Esophagus squamous epithelium (tissue), 5 donors: ENCODE data around the gene TMEM91. TPM values are rescaled to one million over a fixed set of nuclear protein-coding genes. Genes with fewer than 3 reads are reported as not detected.

Experiments used
- DNase-seq: peaks from one replicate; lab custom pipeline; 2025; lab: John Stamatoyannopoulos, UW
- H3K27ac ChIP-seq, 4 donors: fragments of 200-600 bp; sonication (generic); one replicate each; pipeline ENCODE4 v1.5.1; 2016 to 2019; ENCODE audit warnings: mild to moderate bottlenecking in 1 of 4
- H3K27me3 ChIP-seq, 4 donors: fragments of 200-600 bp; sonication (generic); 1 replicate in 3 of 4; 2 replicates in 1 of 4; pipeline versions ENCODE4 v1.5.1 to v1.6.0; 2017 to 2021; ENCODE audit warnings: antibody characterized with exemption in 1 of 4
- H3K36me3 ChIP-seq, 3 donors: fragments of 200-600 bp; sonication (generic); one replicate each; pipeline ENCODE4 v1.5.1; 2016 to 2019
- H3K4me1 ChIP-seq, 3 donors: fragments of 200-600 bp; sonication (generic); one replicate each; pipeline ENCODE4 v1.5.1; 2017 to 2019
- H3K4me3 ChIP-seq, 4 donors: fragments of 200-600 bp; sonication (generic); 1 replicate in 3 of 4; 2 replicates in 1 of 4; pipeline ENCODE4 v1.5.1; 2016 to 2019; ENCODE audit warnings: mild to moderate bottlenecking in 2 of 4, moderate library complexity in 1 of 4
- H3K9me3 ChIP-seq, 3 donors: fragments of 200-600 bp; sonication (generic); one replicate each; pipeline ENCODE4 v1.5.1; 2016 to 2019
- POLR2A ChIP-seq, 4 donors: fragments of 450-650 bp; IDR thresholded peaks; one replicate each; pipeline ENCODE4 v1.6.1; 2017; ENCODE audit warnings: antibody characterized with exemption in 4 of 4, mild to moderate bottlenecking in 4 of 4, moderate library complexity in 3 of 4
- WGBS, 2 donors: methylation state at CpG; one replicate each; pipeline ENCODE4 v1.1.5; 2018; 5-methylcytosine and 5-hydroxymethylcytosine counted together
- intact Hi-C: fragments of 100-400 bp; cut with DNase I; formaldehyde crosslinking; loops from one replicate; pipeline ENCODE4 v1.15.0; 2022
- total RNA-seq, 4 donors: library from RNA; depleted of rRNA; stranded (reverse); fragments of >200 nt; gene quantifications; one replicate each; pipeline ENCODE4 v1.1.0, GENCODE V29; 2016
- TF ChIP-seq, protein P1 (sequence below), 6 experiments: fragments of 450-650 bp in 4 of 6; fragments of 200-600 bp in 2 of 6; sonication (generic) in 2 of 6; IDR thresholded peaks; one replicate each; pipeline ENCODE4 v1.5.1; 2016 to 2019; ENCODE audit warnings: antibody characterized with exemption in 6 of 6, mild to moderate bottlenecking in 4 of 6, moderate library complexity in 4 of 6
- donor health status: DM: yes; HTN: yes; CAD: no.

The TMEM91 gene
- total RNA-seq, 4 donors from 2014 or later, result 6.2 to 15.8 (median 9.3) TPM

DNA sequence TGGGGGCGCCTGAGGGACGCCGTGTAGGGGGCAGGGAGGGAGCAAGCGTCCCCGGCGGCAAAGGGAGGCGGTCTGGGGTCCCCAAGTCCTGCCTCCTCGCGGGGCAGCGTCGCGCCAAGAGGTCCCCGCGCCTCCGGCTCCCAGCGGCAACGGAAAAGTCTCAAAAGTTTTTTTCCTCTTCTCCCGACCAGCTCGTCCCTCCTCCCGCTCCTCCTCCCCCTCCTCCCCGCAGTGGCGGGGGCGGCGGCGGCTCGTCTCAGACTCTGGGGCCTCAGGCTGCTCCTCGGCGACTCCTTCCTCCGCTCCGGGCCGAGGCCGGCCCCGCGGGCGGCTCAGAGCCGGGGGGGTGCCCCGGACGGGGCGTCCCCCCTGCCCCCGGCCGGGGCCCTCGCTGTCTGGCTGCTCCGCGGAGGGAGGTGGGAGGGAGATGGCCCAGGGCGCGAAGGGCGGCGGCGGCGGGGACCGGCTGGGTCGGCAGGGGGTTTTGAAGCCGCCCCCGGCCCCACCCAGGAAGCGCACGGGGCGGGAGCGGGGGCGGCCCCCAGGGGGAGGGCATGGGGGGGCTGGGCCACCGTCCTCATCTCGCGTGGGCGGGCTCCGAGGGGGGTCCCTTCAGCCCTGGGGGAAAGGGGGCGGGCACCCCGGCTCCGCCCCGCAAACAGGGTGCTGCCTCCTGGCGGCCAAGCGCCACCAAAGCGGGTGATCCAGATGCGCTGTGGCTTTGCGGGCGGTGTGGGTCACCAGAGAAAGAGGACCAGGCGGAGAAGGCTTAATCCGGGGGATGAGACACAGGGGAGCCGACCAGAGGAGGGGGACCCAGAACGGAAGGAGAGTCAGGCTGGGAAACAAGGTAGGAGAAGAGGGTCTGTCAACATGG lies 22.6 kb upstream of the TMEM91 start, which contains the start of gene TGFB1:
Gene TGFB1 (minus strand): TSS at position 457 of the 877 bp plus-strand sequence. CDS start 878 bp downstream, outside the sequence.
- peak; percentile 55 for DNase-seq
- H3K4me3 ChIP-seq, result peak within 1 kb of the TSS; percentile 75 to 90 (median 79)
- no peaks in the 10 kb centered on the region for H3K9me3 ChIP-seq
- H3K36me3 ChIP-seq, result no peaks in the 10 kb centered on the region
- peak within 1 kb of the TSS; percentile 82 to 95 (median 92) for H3K27ac ChIP-seq
- H3K4me1 ChIP-seq, result peaks cover 14 to 81% (median 17%) of the 10 kb centered on the region in 3 donors
- H3K27me3 ChIP-seq, result no peaks in the 10 kb centered on the region
- intact Hi-C loops, result no loop called here
- WGBS, 2 donors, result 1 to 8% methylated on average over 4 to 30 of the region's 78 CpGs
- TF ChIP-seq, protein P1, sequence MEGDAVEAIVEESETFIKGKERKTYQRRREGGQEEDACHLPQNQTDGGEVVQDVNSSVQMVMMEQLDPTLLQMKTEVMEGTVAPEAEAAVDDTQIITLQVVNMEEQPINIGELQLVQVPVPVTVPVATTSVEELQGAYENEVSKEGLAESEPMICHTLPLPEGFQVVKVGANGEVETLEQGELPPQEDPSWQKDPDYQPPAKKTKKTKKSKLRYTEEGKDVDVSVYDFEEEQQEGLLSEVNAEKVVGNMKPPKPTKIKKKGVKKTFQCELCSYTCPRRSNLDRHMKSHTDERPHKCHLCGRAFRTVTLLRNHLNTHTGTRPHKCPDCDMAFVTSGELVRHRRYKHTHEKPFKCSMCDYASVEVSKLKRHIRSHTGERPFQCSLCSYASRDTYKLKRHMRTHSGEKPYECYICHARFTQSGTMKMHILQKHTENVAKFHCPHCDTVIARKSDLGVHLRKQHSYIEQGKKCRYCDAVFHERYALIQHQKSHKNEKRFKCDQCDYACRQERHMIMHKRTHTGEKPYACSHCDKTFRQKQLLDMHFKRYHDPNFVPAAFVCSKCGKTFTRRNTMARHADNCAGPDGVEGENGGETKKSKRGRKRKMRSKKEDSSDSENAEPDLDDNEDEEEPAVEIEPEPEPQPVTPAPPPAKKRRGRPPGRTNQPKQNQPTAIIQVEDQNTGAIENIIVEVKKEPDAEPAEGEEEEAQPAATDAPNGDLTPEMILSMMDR (IDR thresholded peaks at IDR 0.05), result peak; percentile 83 to 90 (median 87)
- TF ChIP-seq POLR2A (IDR thresholded peaks at IDR 0.05), result peak in 2 of 4 donors; percentile 69 to 75

- Histone ChIP-seq H3K4me3 (peak overlapping the region; percentile 75 to 90 (median 79)), H3K4me1 (peaks cover 12 to 74% (median 14%) of the 10 kb centered on the region in 3 donors), H3K27ac (peak overlapping the region; percentile 82 to 95 (median 92))
Measured at GRCh38 chr19:41354343-41354953, 21.9 kb upstream of the TMEM91 start.

GRCh38 chr19:41355035-41355434 lies 21.3 kb upstream of the TMEM91 start:
- intact Hi-C loops, result no loop called here
- TF ChIP-seq, protein P1 (IDR thresholded peaks at IDR 0.05), result no peak
- no peak for TF ChIP-seq POLR2A (IDR thresholded peaks at IDR 0.05)
- no peak for DNase-seq
- WGBS, 2 donors, result 100% methylated on average over 1 of the region's 1 CpG
- H3K4me3 ChIP-seq, result no peak overlapping the region
- H3K27ac ChIP-seq, result peak overlapping the region in 1 of 4 donors; percentile 95
- H3K4me1 ChIP-seq, result peaks cover 8 to 68% (median 14%) of the 10 kb centered on the region in 3 donors
- no peaks in the 10 kb centered on the region for H3K27me3 ChIP-seq
- no peaks in the 10 kb centered on the region for H3K36me3 ChIP-seq
- no peaks in the 10 kb centered on the region for H3K9me3 ChIP-seq

More at GRCh38 chr19:41354343-41354953, 21.9 kb upstream of the TMEM91 start:
- Histone ChIP-seq H3K36me3 (no peaks in the 10 kb centered on the region), H3K27me3 (no peaks in the 10 kb centered on the region), H3K9me3 (no peaks in the 10 kb centered on the region)
- TF ChIP-seq, protein P1 (IDR thresholded peaks at IDR 0.05), result no peak
- TF ChIP-seq POLR2A (IDR thresholded peaks at IDR 0.05), result no peak
- intact Hi-C loops, result no loop called here
- 55 to 62% methylated on average over 3 to 4 of the region's 23 CpGs for WGBS, 2 donors
- no peak for DNase-seq

- no peak for DNase-seq
- 73 to 75% methylated on average over 3 of the region's 3 CpGs for WGBS, 2 donors
- Histone ChIP-seq H3K4me3 (no peak overlapping the region), H3K4me1 (peaks cover under 1 to 60% (median 9%) of the 10 kb centered on the region in 3 donors), H3K27me3 (no peaks in the 10 kb centered on the region), H3K27ac (peak overlapping the region in 2 of 4 donors; percentile 14 to 29), H3K36me3 (no peaks in the 10 kb centered on the region), H3K9me3 (no peaks in the 10 kb centered on the region)
- intact Hi-C loops, result no loop called here
- TF ChIP-seq POLR2A (IDR thresholded peaks at IDR 0.05), result no peak
Measured at GRCh38 chr19:41355802-41356201, 20.5 kb upstream of the TMEM91 start.

DNA sequence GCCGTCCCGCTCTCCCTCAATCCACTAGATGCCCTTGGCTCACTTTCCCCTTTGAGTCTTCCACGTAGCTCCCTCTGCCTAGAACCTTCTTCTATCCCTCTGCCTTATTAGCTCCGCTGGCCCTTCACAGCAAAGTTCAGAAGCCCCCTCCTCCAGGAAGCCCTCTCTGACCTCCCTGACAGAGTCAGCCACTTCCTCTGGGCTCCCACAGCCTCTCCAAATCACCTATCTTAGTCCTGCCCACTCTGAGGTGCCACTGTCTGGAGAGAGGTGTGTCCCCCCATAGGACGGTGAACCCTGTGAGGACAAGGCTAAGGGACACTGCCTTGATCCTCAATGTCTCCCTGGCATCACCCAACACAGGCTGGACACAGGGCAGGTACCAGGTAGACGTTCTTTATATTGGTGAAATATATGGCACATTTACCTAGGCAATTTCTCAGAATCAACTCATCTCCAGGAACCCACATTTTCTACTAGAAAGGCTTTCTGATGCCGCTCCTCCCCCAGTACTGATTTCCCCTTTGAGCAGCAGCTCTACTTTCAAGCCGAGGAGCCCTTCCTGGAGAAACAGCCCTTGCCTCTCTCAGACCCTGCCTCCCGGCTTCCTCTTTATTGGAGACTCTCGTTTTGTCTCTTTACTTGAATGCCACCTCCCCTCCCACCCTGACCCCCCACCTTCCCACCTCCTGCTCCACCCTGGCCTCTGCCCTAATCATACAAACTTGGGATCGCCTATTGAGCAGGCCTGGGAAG lies 19.2 kb upstream of the TMEM91 start:
- intact Hi-C loops, result no loop called here
- H3K27ac ChIP-seq, result no peak overlapping the region
- WGBS, 2 donors, result 71 to 79% methylated on average over 9 to 11 of the region's 11 CpGs

More for the DNA sequence above, 19.2 kb upstream of the TMEM91 start:
- no peaks in the 10 kb centered on the region for H3K27me3 ChIP-seq
- DNase-seq, result no peak
- H3K36me3 ChIP-seq, result no peaks in the 10 kb centered on the region
- no peaks in the 10 kb centered on the region for H3K9me3 ChIP-seq
- H3K4me1 ChIP-seq, result peaks cover 0 to 49% (median 0%) of the 10 kb centered on the region in 3 donors
- H3K4me3 ChIP-seq, result no peak overlapping the region
- TF ChIP-seq, protein P1 (IDR thresholded peaks at IDR 0.05), result no peak
- no peak for TF ChIP-seq POLR2A (IDR thresholded peaks at IDR 0.05)
